GM19238 (cell line): ENCODE data around the gene KDM4C.
"Not testable (repeated sequence)": the region's sequence is repeated elsewhere in the genome, so short reads cannot be mapped to it uniquely, and the experiment has no call there.

Experiments used
- DNase-seq: peaks from one replicate; pipeline ENCODE4 v3.0.0; 2011; ENCODE audit warnings: low spot score; ENCODE audit not compliant: insufficient read length

KDM4C gene

DNA sequence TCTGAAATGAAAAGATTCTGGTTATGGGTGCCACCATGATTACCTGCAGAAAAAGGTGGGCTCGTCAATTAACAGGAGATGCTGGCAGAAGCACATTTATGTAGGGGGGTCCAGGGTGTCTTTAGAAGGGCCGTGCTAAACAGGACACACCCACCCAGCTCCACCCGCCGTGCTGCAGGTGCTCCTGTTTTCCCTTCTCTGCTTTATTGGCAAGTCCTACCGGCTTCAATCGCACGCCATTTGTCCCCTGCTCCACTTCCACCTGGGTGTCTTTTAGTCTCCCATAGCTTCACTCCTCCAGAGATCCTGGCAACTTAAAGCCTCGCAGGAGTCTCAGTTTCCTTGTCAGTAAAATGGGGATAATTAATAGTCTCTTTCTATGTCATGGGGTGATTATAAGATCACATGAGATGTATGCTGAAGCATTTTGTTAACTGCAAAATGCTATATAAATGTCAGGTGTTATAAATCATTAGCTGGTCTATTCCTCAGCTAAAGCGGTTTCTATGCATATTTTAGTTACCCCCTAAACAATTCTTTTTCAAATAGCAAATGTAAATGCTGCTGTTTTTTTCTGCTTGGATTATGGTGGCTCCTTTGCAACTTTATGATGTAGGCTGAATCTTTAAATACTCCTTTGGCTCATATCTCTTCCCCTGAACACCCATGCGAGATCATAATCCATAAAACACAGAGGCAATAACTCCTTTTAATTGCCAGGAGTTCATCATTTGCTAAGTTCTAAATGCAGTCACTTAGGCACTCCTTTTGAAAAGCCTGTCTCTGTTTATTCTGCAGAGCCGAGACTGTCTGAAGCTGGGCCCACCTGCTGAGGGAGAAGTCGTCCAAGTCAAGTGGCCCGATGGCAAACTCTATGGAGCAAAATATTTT lies 406.9 kb downstream of the KDM4C start:
- DNase-seq = no peak

DNA sequence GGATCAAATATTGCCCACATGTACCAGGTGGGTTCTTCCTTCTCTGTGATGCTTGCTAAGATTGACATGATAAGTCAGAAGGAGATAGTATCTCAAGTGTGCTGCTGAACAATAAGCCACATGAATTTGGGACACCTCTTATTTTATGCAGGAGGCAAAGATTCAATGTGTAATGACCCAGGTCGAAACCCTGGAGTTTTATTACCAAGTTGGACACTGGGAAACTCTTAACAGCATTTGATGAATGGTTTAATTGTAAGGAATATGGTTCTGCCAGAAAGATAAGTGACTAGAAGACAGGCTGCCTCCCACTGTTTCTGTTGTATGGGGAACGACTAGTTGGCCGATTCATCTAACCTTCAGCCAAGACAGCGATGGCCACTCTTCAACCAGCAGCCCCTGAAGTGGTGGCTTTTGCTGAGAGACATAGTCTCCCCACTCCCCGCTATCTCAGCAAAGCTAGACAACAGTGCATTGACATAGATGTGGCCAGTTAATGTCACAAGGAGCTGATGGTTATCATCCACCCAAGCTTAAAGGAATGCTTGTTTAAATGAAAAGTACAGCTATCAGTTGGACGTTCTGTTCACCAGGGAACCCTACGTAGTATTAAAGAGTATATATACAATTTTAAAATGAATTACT lies 407.7 kb downstream of the KDM4C start:
- DNase-seq = no peak

GRCh38 chr9:7166074-7166473 lies 408.3 kb downstream of the KDM4C start:
- DNase-seq = no peak

DNA sequence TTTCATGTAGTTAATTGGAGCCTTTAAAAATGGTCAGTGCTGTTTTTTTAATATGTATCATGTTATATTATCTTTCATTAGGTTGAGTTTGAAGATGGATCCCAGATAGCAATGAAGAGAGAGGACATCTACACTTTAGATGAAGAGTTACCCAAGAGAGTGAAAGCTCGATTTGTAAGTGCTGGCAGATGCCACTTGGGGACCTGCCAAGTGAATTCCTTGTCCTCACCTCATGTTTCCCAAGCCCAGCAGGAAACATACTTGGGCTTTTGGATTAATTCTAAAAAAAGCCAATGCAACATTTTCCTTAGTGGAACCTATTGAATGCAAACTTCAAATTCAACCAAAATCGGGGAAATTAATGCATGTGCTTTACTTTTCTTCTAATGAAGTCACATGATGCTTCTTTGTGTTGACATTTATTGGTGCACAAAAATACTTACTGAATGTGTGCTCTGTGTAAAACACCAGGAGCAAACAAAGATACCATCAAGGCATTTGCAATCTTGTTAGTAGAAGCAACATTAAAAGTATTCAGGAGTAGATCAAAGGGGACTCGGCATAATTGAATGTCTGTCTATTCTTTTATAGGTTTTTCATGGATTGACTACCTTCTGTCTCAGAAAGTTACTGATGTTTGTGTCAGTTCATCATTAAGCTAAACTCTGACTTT lies 412.1 kb downstream of the KDM4C start:
- DNase-seq = no peak

- no peak for DNase-seq
These were observed 413.8 kb downstream of the KDM4C start for GRCh38 chr9:7171396-7172153.

- DNase-seq = no peak
These were observed 414.7 kb downstream of the KDM4C start for GRCh38 chr9:7172154-7173115.

DNA sequence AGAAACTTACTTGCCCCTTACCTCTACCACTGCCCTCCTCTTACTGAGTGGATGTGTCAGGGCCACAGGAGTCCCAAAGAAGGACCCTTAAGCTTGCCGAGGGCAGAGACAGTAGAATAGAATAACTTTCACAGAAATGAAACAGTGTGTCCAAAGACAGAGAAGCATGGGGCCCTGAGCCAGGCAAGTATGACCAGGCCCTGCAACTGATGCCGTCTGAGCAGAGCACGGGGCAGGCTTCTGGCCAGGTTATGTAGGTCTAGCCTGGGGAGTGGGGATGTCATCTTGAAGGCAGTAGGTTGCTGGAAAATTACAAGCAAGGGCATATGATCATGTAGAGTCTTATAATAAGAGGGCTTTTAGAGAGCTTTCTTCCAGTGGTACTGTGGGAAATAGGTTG lies 415.4 kb downstream of the KDM4C start:
- no peak for DNase-seq

- no peak for DNase-seq
These were observed 416.5 kb downstream of the KDM4C start for GRCh38 chr9:7174301-7174700.

DNA sequence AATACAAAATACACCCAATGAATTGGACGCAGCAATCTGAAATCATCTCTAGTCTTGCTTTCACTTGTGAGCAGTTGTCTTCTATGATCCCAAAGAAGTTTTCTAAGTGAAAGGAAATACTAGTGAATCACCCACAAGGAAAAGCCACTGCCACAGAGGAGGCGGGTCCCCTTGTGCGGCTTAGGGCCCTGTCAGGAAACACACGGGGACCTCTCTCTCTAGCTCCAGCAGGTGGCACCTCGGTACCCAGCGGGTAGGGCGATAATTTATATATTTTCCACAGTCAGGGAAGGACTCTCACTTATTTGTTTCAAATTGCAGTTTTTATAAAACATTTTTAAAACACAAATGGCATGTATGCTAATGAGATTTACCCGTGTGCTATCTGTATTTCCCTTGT lies 417.1 kb downstream of the KDM4C start:
- no peak for DNase-seq

- DNase-seq = no peak
These were observed 418.8 kb downstream of the KDM4C start for GRCh38 chr9:7176561-7176960.

GRCh38 chr9:7177383-7177782 lies 419.6 kb downstream of the KDM4C start:
- DNase-seq = no peak

DNA sequence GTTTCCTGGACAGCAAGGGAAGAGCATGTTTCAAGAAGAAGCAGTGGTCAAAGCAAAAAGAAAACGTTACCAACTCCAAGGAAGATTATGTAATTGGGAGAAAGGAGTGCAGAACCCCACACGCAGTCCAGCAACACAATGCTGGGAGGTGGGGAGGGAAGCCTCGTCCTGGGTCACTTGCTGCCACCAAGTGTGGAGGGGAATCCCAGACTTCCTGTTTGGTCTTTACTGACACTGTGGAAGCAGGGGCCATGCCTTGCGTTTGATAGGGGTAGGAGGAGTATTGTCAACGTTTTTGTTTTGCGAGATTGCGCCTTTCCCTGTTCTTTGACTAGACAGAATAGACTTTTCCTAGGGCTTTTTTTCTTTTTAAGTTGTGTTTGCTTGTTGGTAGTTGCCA lies 421.0 kb downstream of the KDM4C start:
- no peak for DNase-seq

- no peak for DNase-seq
These were observed 422.5 kb downstream of the KDM4C start for GRCh38 chr9:7180247-7180646.

DNA sequence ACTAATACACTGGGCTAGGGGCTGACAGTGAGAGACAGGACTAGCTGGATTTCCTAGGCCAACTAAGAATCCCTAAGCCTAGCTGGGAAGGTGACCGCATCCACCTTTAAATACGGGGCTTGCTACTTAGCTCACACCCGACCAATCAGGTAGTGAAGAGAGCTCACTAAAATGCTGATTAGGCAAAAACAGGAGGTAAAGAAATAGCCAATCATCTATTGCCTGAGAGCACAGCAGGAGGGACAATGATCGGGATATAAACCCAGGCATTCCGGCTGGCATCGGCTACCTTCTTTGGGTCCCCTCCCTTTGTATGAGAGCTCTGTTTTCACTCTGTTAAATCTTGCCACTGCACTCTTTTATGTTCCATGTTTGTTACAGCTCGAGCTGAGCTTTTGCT lies 425.4 kb downstream of the KDM4C start:
- not testable (repeated sequence) for DNase-seq

DNA sequence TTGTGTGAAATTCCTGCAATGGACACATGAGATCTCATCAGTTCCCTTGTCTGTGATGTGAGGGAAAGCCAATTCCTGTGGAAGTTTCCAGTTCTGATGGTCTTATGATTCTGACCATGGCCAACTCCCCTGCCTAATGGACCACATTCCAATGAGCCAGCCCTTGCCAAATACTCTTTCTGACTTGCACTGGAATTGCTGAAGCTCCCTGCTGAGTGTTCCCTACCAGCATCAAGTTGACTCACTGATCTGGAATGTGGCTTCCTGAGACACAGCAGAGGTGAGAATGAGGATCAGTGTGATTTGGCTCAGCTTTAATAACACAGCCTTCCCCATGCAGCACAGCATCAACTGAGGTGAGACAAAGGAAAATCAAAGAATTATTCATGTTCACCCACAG lies 427.8 kb downstream of the KDM4C start:
- no peak for DNase-seq

- DNase-seq = no peak
These were observed 428.4 kb downstream of the KDM4C start for GRCh38 chr9:7186175-7186574.

DNA sequence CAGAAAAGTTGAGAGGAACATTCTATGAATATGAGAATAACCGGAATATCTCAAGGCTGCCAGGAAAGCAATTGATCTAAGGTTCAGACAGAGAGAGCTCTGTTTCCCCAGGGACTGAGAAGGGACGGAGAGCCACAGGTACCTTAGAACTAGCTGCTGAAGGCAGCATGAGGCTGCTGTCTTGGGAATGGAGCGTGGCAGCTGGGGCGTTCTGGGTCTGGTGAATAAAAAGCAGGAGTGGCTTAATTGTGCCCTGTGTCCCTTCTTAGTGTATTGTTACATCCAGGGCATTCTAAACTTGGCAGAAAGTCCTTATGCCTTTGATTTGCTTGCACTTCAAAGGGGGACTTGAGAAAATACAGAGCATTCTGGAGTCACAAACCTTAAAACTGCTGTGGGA lies 434.5 kb downstream of the KDM4C start:
- DNase-seq = no peak

DNA sequence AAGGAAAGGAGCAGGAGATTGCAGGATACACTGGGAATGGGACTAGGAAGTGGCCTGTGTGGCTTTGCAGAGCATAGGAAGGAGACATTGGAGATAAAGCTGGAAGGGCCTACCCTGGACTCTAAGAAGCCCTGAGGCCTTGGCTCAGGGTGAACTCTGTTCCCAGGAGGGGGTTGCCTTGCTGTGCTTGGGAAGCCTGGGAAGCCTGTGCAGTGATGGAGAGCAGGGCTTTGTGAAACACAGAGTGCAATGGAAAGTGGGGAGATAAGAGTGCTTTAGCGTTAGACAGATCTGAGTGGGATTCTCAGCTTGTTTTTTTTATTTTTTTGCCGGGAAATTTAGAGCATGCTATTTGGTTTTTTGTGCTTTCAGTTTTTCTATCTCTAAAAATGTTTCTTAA lies 437.8 kb downstream of the KDM4C start:
- DNase-seq = no peak

DNA sequence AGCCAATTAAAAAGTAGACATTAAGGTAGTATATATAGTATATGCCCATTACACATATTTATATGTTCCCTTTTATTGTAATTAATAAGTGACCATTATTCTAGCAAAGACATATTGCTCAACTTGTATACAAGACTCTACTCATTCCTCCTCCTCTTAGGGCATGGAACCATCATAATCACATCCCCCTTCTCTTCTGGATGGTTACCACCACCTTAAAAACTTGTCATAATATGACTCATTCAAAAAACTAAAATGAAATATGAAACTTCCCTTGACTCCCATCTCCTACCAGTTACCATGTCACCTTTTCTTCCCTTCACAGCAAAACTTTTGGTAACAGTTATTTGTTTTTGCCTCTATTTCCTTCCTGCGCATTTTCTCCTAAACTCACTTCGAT lies 438.7 kb downstream of the KDM4C start:
- no peak for DNase-seq

- no peak for DNase-seq
These were observed 443.4 kb downstream of the KDM4C start for GRCh38 chr9:7201196-7201595.

DNA sequence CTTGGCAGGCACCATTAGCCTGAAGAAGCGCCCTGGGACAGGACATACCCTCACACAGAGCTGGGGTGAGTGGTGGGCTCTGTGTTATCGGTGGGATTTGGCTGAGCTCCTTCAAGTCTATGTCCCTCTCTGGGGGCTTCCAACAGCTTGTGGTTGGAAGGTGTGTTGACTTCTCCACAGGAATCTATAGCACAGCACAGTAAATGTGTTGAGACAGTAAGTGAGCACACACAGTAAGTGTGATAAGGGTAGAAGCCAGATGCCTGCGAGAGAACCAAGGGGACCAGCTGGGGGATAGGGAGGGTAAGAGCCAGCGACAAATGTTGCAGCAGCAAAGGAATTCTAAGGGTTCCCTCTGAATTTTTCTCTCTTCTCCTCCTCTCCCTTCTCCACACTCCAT lies 448.0 kb downstream of the KDM4C start:
- no peak for DNase-seq
